ENCODE measurements around the gene FABP6.

FABP6 gene

DNA sequence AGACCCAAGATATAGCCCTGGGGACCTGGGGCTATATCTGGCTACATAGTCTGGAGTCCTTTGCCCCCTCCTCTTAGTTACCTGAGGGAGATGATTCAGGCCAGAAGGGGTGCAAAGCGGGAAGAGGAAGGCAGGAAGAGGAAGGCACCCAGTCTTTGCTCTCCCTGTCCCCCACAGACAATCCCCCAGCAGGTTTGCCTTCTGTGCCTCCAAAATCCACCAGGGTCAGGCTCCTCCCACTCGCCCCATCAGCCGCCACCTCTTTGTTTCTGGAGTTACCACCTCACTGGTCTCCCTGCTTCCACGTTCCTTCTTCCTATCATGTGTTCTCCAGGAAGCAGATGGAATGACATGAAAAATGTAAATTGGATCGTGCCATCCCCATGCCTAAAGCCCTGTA, 31.2 kb upstream of the FABP6 start:
- Mint-ChIP-seq H3K9me3 (no peaks in the 10 kb centered on the region), H3K4me1 (ENCODE audit: low read depth) (peaks cover 24% of the 10 kb centered on the region), H3K27me3 (peaks cover 26% of the 10 kb centered on the region), H3K27ac (no peak overlapping the region), H3K4me3 (no peak overlapping the region), H3K36me3 (ENCODE audit: low read depth) (no peaks in the 10 kb centered on the region)
- intact Hi-C loops (cut with micrococcal nuclease): loop anchor here (5.0 kb wide), 1 partner anchor 176 kb away; no protein-coding TSS in a partner anchor

DNA sequence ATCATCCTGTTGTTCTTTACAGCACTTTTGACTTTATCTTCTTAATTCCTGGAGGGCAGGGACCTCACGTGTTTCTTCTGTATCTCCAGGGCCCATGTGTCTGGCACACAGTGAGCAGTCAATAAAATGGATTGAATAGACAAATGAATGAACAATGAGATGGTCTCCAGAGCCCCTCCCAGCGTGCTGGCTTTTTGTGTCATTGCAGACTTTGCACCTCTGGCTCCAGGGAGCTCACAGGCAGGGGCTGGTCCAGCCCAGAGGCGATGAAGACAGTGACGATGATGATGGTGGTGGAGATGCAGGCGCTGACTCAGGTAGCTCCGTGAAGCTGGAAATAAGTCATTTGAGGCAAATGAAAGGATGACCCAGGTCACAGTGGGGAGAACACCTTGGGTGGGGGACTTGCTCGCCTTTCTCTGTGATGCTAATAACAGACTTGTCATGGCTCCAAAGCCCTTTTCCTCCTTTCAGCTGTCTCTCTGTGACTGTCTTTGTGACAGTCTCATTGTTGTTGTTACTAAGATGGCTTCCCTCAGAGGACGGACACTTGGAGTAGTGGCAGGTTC, 30.4 kb upstream of the FABP6 start:
- no peak overlapping the region for H3K4me3 Mint-ChIP-seq
- H3K27me3 Mint-ChIP-seq: peaks cover 26% of the 10 kb centered on the region
- H3K9me3 Mint-ChIP-seq: no peaks in the 10 kb centered on the region
- H3K4me1 Mint-ChIP-seq (ENCODE audit: low read depth): peaks cover 24% of the 10 kb centered on the region
- intact Hi-C loops (cut with micrococcal nuclease): loop anchor here (1.0 to 5.0 kb wide), 2 partner anchors 146 to 177 kb away; no protein-coding TSS in a partner anchor
- H3K36me3 Mint-ChIP-seq (ENCODE audit: low read depth): no peaks in the 10 kb centered on the region
- no peak overlapping the region for H3K27ac Mint-ChIP-seq

- no peak overlapping the region for H3K27ac Mint-ChIP-seq
- peak overlapping the region; percentile 60 for H3K4me3 Mint-ChIP-seq
- H3K9me3 Mint-ChIP-seq: no peaks in the 10 kb centered on the region
- intact Hi-C loops (cut with micrococcal nuclease): loop anchor here (1.0 to 5.0 kb wide), 2 partner anchors 146 to 177 kb away; no protein-coding TSS in a partner anchor
- no peaks in the 10 kb centered on the region for H3K36me3 Mint-ChIP-seq (ENCODE audit: low read depth)
- H3K4me1 Mint-ChIP-seq (ENCODE audit: low read depth): peaks cover 24% of the 10 kb centered on the region
- peaks cover 26% of the 10 kb centered on the region for H3K27me3 Mint-ChIP-seq
Observed at GRCh38 chr5:160199410-160199911, 29.8 kb upstream of the FABP6 start.

DNA sequence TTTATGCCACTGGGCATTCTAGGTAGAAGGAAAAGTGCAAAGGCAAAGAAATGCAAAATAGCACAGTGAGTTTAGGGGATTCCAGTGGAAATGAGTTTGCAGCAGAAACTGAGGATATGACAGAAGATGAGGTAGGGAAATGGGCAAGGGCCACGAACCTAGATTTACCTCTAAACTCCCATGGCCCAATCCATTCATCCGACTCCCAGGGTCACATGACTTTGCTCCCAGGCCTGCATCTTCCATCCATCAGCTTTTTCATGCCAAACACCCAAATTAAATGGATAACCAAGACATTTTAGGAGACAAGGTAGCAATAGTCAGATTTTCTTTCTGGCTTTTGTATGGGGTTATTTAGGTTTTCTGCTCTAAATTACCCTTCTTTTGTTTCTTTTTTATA, 22.2 kb upstream of the FABP6 start:
- Mint-ChIP-seq H3K4me3 (no peak overlapping the region), H3K27me3 (peaks cover 2% of the 10 kb centered on the region), H3K9me3 (no peaks in the 10 kb centered on the region), H3K36me3 (ENCODE audit: low read depth) (no peaks in the 10 kb centered on the region), H3K27ac (no peak overlapping the region), H3K4me1 (ENCODE audit: low read depth) (no peaks in the 10 kb centered on the region)
- intact Hi-C loops (cut with micrococcal nuclease): no loop called here

GRCh38 chr5:160209917-160210316, 19.4 kb upstream of the FABP6 start:
- H3K36me3 Mint-ChIP-seq (ENCODE audit: low read depth): no peaks in the 10 kb centered on the region
- no peaks in the 10 kb centered on the region for H3K4me1 Mint-ChIP-seq (ENCODE audit: low read depth)
- H3K4me3 Mint-ChIP-seq: no peak overlapping the region
- H3K27ac Mint-ChIP-seq: no peak overlapping the region
- intact Hi-C loops (cut with micrococcal nuclease): no loop called here
- H3K27me3 Mint-ChIP-seq: peaks cover 3% of the 10 kb centered on the region
- no peaks in the 10 kb centered on the region for H3K9me3 Mint-ChIP-seq

GRCh38 chr5:160210606-160211005, 18.7 kb upstream of the FABP6 start:
- no peak overlapping the region for H3K4me3 Mint-ChIP-seq

DNA sequence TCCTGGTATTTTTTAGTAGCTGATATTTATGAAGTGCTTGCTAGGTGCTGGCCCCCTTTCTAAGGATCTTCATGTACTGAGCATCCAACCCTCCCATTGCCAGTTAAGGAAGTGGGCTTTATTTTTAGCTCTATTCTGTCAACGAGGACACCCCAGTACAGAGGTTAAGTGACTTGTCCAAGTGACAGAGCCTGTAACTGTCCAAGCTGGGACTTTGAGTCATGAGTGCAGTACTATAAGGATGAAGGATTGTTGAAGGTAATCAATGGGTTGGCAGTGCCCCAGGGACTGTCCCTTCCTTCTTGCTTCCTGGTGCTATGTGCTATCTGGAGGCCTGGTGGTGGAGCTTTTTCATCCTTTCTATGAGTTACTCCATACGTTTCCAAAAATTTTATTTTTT, 18.0 kb upstream of the FABP6 start:
- intact Hi-C loops (cut with micrococcal nuclease): no loop called here
- H3K27me3 Mint-ChIP-seq: peaks cover 6% of the 10 kb centered on the region
- no peaks in the 10 kb centered on the region for H3K36me3 Mint-ChIP-seq (ENCODE audit: low read depth)
- H3K4me3 Mint-ChIP-seq: no peak overlapping the region
- H3K27ac Mint-ChIP-seq: no peak overlapping the region
- no peaks in the 10 kb centered on the region for H3K4me1 Mint-ChIP-seq (ENCODE audit: low read depth)
- no peaks in the 10 kb centered on the region for H3K9me3 Mint-ChIP-seq

More at GRCh38 chr5:160210606-160211005, 18.7 kb upstream of the FABP6 start:
- no peaks in the 10 kb centered on the region for H3K4me1 Mint-ChIP-seq (ENCODE audit: low read depth)
- H3K27ac Mint-ChIP-seq: no peak overlapping the region
- no peaks in the 10 kb centered on the region for H3K36me3 Mint-ChIP-seq (ENCODE audit: low read depth)
- H3K9me3 Mint-ChIP-seq: no peaks in the 10 kb centered on the region
- intact Hi-C loops (cut with micrococcal nuclease): no loop called here
- peaks cover 3% of the 10 kb centered on the region for H3K27me3 Mint-ChIP-seq

GRCh38 chr5:160213537-160213936, 15.8 kb upstream of the FABP6 start:
- intact Hi-C loops (cut with micrococcal nuclease): no loop called here
- Mint-ChIP-seq H3K27ac (no peak overlapping the region), H3K36me3 (ENCODE audit: low read depth) (no peaks in the 10 kb centered on the region), H3K4me1 (ENCODE audit: low read depth) (no peaks in the 10 kb centered on the region), H3K9me3 (no peaks in the 10 kb centered on the region), H3K4me3 (no peak overlapping the region), H3K27me3 (peaks cover 9% of the 10 kb centered on the region)

DNA sequence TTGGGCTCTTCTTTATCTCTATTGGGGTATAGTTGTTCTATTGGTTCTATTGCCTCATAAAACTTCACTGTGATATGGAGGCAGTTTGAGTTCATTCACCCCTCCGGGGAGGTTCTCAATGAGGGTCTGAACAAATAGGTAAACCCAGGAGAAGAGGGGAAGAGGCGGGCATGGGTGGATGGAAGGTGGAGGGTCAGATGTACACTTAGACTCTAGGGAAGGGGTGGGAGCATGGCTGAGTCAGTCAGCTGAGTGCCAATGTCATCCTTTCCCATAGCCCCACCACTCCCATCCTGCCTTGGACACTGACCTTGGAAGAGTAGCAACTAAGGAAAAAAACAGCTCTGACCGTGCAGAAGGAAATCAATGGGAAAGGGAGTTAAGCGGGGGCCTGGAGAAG, 9.9 kb upstream of the FABP6 start:
- Mint-ChIP-seq H3K27ac (no peak overlapping the region), H3K27me3 (peaks cover 16% of the 10 kb centered on the region), H3K4me3 (no peak overlapping the region), H3K4me1 (ENCODE audit: low read depth) (peaks cover 5% of the 10 kb centered on the region), H3K36me3 (ENCODE audit: low read depth) (no peaks in the 10 kb centered on the region), H3K9me3 (peaks cover 9% of the 10 kb centered on the region)
- intact Hi-C loops (cut with micrococcal nuclease): no loop called here

GRCh38 chr5:160221082-160221481, 8.2 kb upstream of the FABP6 start:
- H3K4me3 Mint-ChIP-seq: no peak overlapping the region
- intact Hi-C loops (cut with micrococcal nuclease): no loop called here
- H3K27ac Mint-ChIP-seq: no peak overlapping the region
- H3K9me3 Mint-ChIP-seq: peaks cover 9% of the 10 kb centered on the region
- H3K4me1 Mint-ChIP-seq (ENCODE audit: low read depth): peaks cover 5% of the 10 kb centered on the region
- H3K27me3 Mint-ChIP-seq: peaks cover 10% of the 10 kb centered on the region
- H3K36me3 Mint-ChIP-seq (ENCODE audit: low read depth): no peaks in the 10 kb centered on the region

DNA sequence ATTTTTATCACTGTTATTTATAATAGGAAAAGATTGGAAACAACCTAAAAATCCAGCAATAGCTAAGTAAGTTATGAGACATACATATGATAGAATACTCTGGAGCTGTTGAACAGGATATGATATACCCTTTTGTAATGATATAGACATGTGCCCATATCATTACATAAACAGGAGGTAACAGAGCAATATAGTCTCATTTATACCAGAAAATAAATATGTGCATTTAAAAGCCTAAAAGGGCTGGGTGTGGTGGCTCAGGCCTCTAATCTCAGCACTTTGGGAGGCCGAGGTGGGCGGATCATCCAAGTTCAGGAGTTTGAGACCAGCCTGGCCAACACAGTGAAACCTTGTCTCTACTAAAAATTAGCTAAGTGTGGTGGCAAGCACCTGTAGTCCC, 2.3 kb upstream of the FABP6 start:
- intact Hi-C loops (cut with micrococcal nuclease): no loop called here
- H3K27me3 Mint-ChIP-seq: peaks cover 5% of the 10 kb centered on the region
- no peaks in the 10 kb centered on the region for H3K36me3 Mint-ChIP-seq (ENCODE audit: low read depth)
- H3K9me3 Mint-ChIP-seq: peaks cover 9% of the 10 kb centered on the region
- peaks cover 24% of the 10 kb centered on the region for H3K4me1 Mint-ChIP-seq (ENCODE audit: low read depth)
- H3K4me3 Mint-ChIP-seq: no peak overlapping the region
- H3K27ac Mint-ChIP-seq: peak overlapping the region; percentile 30

GRCh38 chr5:160230686-160231527, 1.6 kb downstream of the FABP6 start:
- H3K36me3 Mint-ChIP-seq (ENCODE audit: low read depth): no peaks in the 10 kb centered on the region
- no peak overlapping the region for H3K4me3 Mint-ChIP-seq
- peaks cover 23% of the 10 kb centered on the region for H3K4me1 Mint-ChIP-seq (ENCODE audit: low read depth)
- peak overlapping the region; percentile 77 for H3K27ac Mint-ChIP-seq
- intact Hi-C loops (cut with micrococcal nuclease): no loop called here
- peaks cover 5% of the 10 kb centered on the region for H3K27me3 Mint-ChIP-seq
- H3K9me3 Mint-ChIP-seq: no peaks in the 10 kb centered on the region

DNA sequence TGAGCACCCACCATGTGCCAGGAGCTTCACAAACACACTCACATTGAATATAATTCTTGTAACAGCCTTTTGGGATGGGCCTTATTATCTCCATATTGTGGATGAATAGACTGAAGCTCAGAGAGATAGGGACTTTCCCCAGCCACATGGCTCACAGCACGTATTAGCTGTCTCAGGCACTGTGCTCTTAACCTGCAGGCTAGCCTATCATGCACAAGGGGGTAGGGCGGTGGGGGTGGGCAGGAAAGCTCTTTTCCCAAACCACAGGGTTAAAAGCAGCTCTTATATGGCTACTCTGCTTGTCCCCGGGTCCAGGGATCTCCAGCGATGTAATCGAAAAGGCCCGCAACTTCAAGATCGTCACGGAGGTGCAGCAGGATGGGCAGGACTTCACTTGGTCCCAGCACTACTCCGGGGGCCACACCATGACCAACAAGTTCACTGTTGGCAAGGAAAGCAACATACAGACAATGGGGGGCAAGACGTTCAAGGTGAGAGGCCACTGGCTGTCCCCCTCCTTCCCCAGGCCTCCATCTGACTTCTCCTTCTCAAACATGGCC, 2.6 kb downstream of the FABP6 start:
- intact Hi-C loops (cut with micrococcal nuclease): no loop called here

GRCh38 chr5:160233215-160233614, 3.9 kb downstream of the FABP6 start:
- Mint-ChIP-seq H3K36me3 (ENCODE audit: low read depth) (no peaks in the 10 kb centered on the region), H3K4me3 (no peak overlapping the region), H3K27me3 (peaks cover 10% of the 10 kb centered on the region), H3K4me1 (ENCODE audit: low read depth) (peaks cover 23% of the 10 kb centered on the region), H3K27ac (no peak overlapping the region), H3K9me3 (no peaks in the 10 kb centered on the region)
- intact Hi-C loops (cut with micrococcal nuclease): no loop called here

More for the DNA sequence above, 2.6 kb downstream of the FABP6 start:
- no peaks in the 10 kb centered on the region for H3K36me3 Mint-ChIP-seq (ENCODE audit: low read depth)
- peaks cover 23% of the 10 kb centered on the region for H3K4me1 Mint-ChIP-seq (ENCODE audit: low read depth)
- H3K4me3 Mint-ChIP-seq: no peak overlapping the region
- H3K27me3 Mint-ChIP-seq: peaks cover 5% of the 10 kb centered on the region
- peak overlapping the region; percentile 77 for H3K27ac Mint-ChIP-seq
- H3K9me3 Mint-ChIP-seq: no peaks in the 10 kb centered on the region

All from dendritic cell treated with granulocyte-macrophage colony-stimulating factor and Interleukin-4, amounts not matched to agents 40 ng/mL and 50 ng/mL, for 4 days (primary cell).